Osteocyte (in vitro differentiated cells): Measurements from ENCODE around the gene OSGIN1. TPM values are rescaled to one million over a fixed set of nuclear protein-coding genes. Genes with fewer than 3 reads are reported as not detected.

Experiments used
- DNase-seq: peaks from one replicate; pipeline ENCODE4 v3.0.0; 2021; ENCODE audit warnings: mixed read lengths; ENCODE audit not compliant: unreplicated experiment; ENCODE audit errors: extremely low spot score
- H3K27ac Mint-ChIP-seq: one replicate; pipeline ENCODE4 v1.8.0; 2021; ENCODE audit warnings: mild to moderate bottlenecking, mixed read lengths; ENCODE audit not compliant: unreplicated experiment
- H3K27me3 Mint-ChIP-seq: one replicate; pipeline ENCODE4 v1.8.0; 2021; ENCODE audit warnings: mixed read lengths; ENCODE audit not compliant: unreplicated experiment
- H3K36me3 Mint-ChIP-seq: one replicate; pipeline ENCODE4 v1.8.0; 2021; ENCODE audit warnings: mixed read lengths; ENCODE audit not compliant: unreplicated experiment
- H3K4me1 Mint-ChIP-seq: one replicate; pipeline ENCODE4 v1.8.0; 2021; ENCODE audit warnings: mixed read lengths; ENCODE audit not compliant: unreplicated experiment
- H3K4me3 Mint-ChIP-seq: one replicate; pipeline ENCODE4 v1.8.0; 2021; ENCODE audit warnings: mild to moderate bottlenecking, moderate library complexity, mixed read lengths; ENCODE audit not compliant: unreplicated experiment
- H3K9me3 Mint-ChIP-seq: one replicate; pipeline ENCODE4 v1.8.0; 2021; ENCODE audit warnings: mixed read lengths; ENCODE audit not compliant: unreplicated experiment
- CTCF ChIP-seq: fragments of 200-600 bp; sonication (generic); IDR thresholded peaks from 2 replicates; pipeline ENCODE4 v1.5.0; 2021; ENCODE audit warnings: antibody characterized with exemption, mild to moderate bottlenecking, moderate library complexity
- total RNA-seq: library from RNA; stranded (reverse); gene quantifications from 2 replicates; pipeline ENCODE4 v1.2.1, GENCODE V29; 2021

Gene OSGIN1
- total RNA-seq, 1 donor from 2014 or later, result 1.3 TPM

GRCh38 chr16:83942074-83942473 lies 11.0 kb upstream of the OSGIN1 start:
- DNase-seq, result no peak
- TF ChIP-seq CTCF, result no peak
- no peaks in the 10 kb centered on the region for H3K9me3 Mint-ChIP-seq
- no peak overlapping the region for H3K4me3 Mint-ChIP-seq
- H3K27me3 Mint-ChIP-seq, result peaks cover 3% of the 10 kb centered on the region
- peaks cover 2% of the 10 kb centered on the region for H3K4me1 Mint-ChIP-seq
- no peak overlapping the region for H3K27ac Mint-ChIP-seq
- no peaks in the 10 kb centered on the region for H3K36me3 Mint-ChIP-seq

GRCh38 chr16:83942815-83943515 lies 10.1 kb upstream of the OSGIN1 start:
- H3K27me3 Mint-ChIP-seq, result peaks cover 3% of the 10 kb centered on the region
- H3K4me3 Mint-ChIP-seq, result no peak overlapping the region
- TF ChIP-seq CTCF, result no peak

DNA sequence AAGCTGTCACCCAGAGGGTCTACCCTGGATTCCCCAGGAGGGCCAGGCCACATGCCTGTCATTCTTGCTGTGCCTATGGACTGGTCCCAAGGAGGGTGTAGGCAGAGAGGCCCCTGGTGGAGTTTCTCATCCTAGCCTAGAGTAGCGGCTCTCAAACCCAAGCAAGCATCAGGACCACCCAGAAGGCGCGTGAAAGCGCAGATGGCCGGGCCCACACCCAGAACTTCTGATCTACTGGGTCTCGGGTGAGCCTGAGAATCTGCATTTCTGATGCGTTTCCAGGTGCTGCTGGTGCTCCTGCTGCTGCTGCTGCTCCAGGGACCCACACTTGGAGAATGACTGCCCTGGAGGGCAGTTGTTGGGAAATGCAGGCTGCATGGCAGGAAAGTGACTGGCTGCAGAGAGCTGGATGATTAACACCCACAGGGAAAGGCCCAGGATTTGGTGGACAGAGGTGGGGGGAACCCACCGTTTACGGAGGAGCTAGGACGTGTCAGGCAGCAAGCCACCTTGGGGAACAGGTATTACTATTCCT lies 9.5 kb upstream of the OSGIN1 start:
- Mint-ChIP-seq H3K36me3 (no peaks in the 10 kb centered on the region), H3K4me3 (no peak overlapping the region), H3K9me3 (no peaks in the 10 kb centered on the region), H3K4me1 (peaks cover 2% of the 10 kb centered on the region), H3K27me3 (peaks cover 3% of the 10 kb centered on the region), H3K27ac (no peak overlapping the region)
- no peak for DNase-seq
- no peak for TF ChIP-seq CTCF

More at GRCh38 chr16:83942815-83943515, 10.1 kb upstream of the OSGIN1 start:
- H3K9me3 Mint-ChIP-seq, result no peaks in the 10 kb centered on the region
- DNase-seq, result no peak
- peaks cover 2% of the 10 kb centered on the region for H3K4me1 Mint-ChIP-seq
- H3K27ac Mint-ChIP-seq, result no peak overlapping the region
- no peaks in the 10 kb centered on the region for H3K36me3 Mint-ChIP-seq

DNA sequence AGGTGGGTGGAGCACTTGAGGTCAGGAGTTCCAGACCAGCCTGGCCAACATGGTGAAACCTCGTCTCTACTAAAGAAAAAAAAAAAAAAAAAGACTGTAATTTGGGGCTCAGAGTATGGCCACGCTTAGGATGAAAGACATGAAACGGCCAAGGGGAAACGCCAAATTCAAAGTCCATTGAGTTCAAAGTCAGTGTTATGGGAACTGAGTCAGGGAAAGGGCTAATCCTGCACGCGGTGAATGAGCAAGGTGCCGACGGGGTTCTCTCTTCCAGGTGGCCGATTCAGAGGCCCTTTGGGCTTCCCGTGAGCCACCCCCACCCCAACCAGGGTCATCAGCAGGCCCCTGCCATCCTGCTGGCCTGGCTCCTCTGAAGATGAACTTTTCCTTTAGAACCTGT lies 7.5 kb upstream of the OSGIN1 start:
- H3K36me3 Mint-ChIP-seq, result no peaks in the 10 kb centered on the region
- no peak overlapping the region for H3K27ac Mint-ChIP-seq
- H3K4me3 Mint-ChIP-seq, result no peak overlapping the region
- no peak for DNase-seq
- H3K9me3 Mint-ChIP-seq, result no peaks in the 10 kb centered on the region
- H3K4me1 Mint-ChIP-seq, result peaks cover 2% of the 10 kb centered on the region
- no peak for TF ChIP-seq CTCF
- peaks cover 3% of the 10 kb centered on the region for H3K27me3 Mint-ChIP-seq

GRCh38 chr16:83946154-83946780 lies 6.8 kb upstream of the OSGIN1 start:
- no peaks in the 10 kb centered on the region for H3K9me3 Mint-ChIP-seq
- peaks cover 2% of the 10 kb centered on the region for H3K4me1 Mint-ChIP-seq
- no peak overlapping the region for H3K27ac Mint-ChIP-seq
- no peaks in the 10 kb centered on the region for H3K36me3 Mint-ChIP-seq
- no peaks in the 10 kb centered on the region for H3K27me3 Mint-ChIP-seq
- DNase-seq, result no peak
- H3K4me3 Mint-ChIP-seq, result no peak overlapping the region
- TF ChIP-seq CTCF, result no peak
